Liver (tissue), 9 donors: ENCODE measurements around the gene SWT1. TPM values are rescaled to one million over a fixed set of nuclear protein-coding genes. Genes with fewer than 3 reads are reported as not detected.

Experiments used
- DNase-seq: peaks from one replicate; pipeline ENCODE4 v3.0.0-alpha.2; 2017; ENCODE audit warnings: low spot score
- H3K27ac ChIP-seq, 2 donors: one replicate each; pipeline ENCODE4 v1.7.0; 2013; ENCODE audit warnings: inconsistent platforms in 2 of 2, low read length in 2 of 2, control low read depth in 1 of 2, low read depth in 1 of 2, mild to moderate bottlenecking in 1 of 2
- H3K27me3 ChIP-seq, 4 donors: one replicate each; pipeline versions ENCODE4 v1.6.1 to v1.7.0; 2013; ENCODE audit warnings: low read length in 3 of 4, inconsistent platforms in 1 of 4, mild to moderate bottlenecking in 1 of 4, moderate library complexity in 1 of 4; ENCODE audit not compliant: control insufficient read depth in 4 of 4, insufficient read depth in 4 of 4
- H3K36me3 ChIP-seq, 4 donors: one replicate each; pipeline versions ENCODE4 v1.6.1 to v1.7.0; 2013; ENCODE audit warnings: low read length in 3 of 4, mild to moderate bottlenecking in 3 of 4, low read depth in 1 of 4, moderate library complexity in 1 of 4; ENCODE audit not compliant: control insufficient read depth in 4 of 4, insufficient read depth in 3 of 4
- H3K4me1 ChIP-seq, 4 donors: one replicate each; pipeline versions ENCODE4 v1.6.1 to v1.7.0; 2013; ENCODE audit warnings: low read length in 3 of 4, mild to moderate bottlenecking in 3 of 4, moderate library complexity in 1 of 4; ENCODE audit not compliant: control insufficient read depth in 4 of 4, insufficient read depth in 4 of 4
- H3K4me3 ChIP-seq, 3 donors: one replicate each; pipeline versions ENCODE4 v1.6.1 to v1.7.0; 2013; ENCODE audit warnings: low read length in 3 of 3, control low read depth in 1 of 3, low read depth in 1 of 3, mild to moderate bottlenecking in 1 of 3
- H3K9ac ChIP-seq, 2 donors: one replicate each; pipeline ENCODE4 v1.7.0; 2013; ENCODE audit warnings: low read length in 2 of 2, mild to moderate bottlenecking in 2 of 2, moderate library complexity in 2 of 2, control low read depth in 1 of 2, low read depth in 1 of 2
- H3K9me3 ChIP-seq, 4 donors: one replicate each; pipeline versions ENCODE4 v1.6.1 to v1.7.0; 2013; ENCODE audit warnings: low read length in 3 of 4; ENCODE audit not compliant: control insufficient read depth in 4 of 4
- ATF3 ChIP-seq: IDR thresholded peaks from 2 replicates; pipeline ENCODE4 v1.6.1; 2016; ENCODE audit warnings: antibody characterized with exemption
- CTCF ChIP-seq: fragments of 150-350 bp; IDR thresholded peaks from 2 replicates; pipeline ENCODE4 v1.5.1; 2017; ENCODE audit warnings: improper control_type of control experiment, low read depth, low read length; ENCODE audit not compliant: missing input control
- EGR1 ChIP-seq, 2 donors: IDR thresholded peaks; 2 replicates each; pipeline ENCODE4 v1.6.1; 2016 to 2018; ENCODE audit warnings: antibody characterized with exemption in 2 of 2, low read depth in 2 of 2
- FOXA1 ChIP-seq: IDR thresholded peaks from 2 replicates; pipeline ENCODE4 v1.6.1; 2016; ENCODE audit warnings: antibody characterized with exemption
- FOXA2 ChIP-seq: IDR thresholded peaks from 2 replicates; pipeline ENCODE4 v1.6.1; 2016; ENCODE audit warnings: antibody characterized with exemption
- GABPA ChIP-seq, 2 donors: IDR thresholded peaks in 1 of 2; conservative IDR thresholded peaks in 1 of 2; 2 replicates each; pipeline ENCODE4 v1.6.1; 2016; ENCODE audit warnings: antibody characterized with exemption in 2 of 2, mild to moderate bottlenecking in 1 of 2, moderate library complexity in 1 of 2
- HNF4A ChIP-seq, 2 donors: conservative IDR thresholded peaks; 2 replicates each; pipeline ENCODE4 v1.6.1; 2016; ENCODE audit warnings: antibody characterized with exemption in 2 of 2, mild to moderate bottlenecking in 2 of 2
- HNF4G ChIP-seq: IDR thresholded peaks from 2 replicates; pipeline ENCODE4 v1.6.1; 2016; ENCODE audit warnings: antibody characterized with exemption
- JUND ChIP-seq, 2 donors: IDR thresholded peaks; 2 replicates each; pipeline ENCODE4 v1.6.1; 2016; ENCODE audit warnings: antibody characterized with exemption in 2 of 2
- NR2F2 ChIP-seq: IDR thresholded peaks from 2 replicates; pipeline ENCODE4 v1.6.1; 2016; ENCODE audit warnings: antibody characterized with exemption
- RAD21 ChIP-seq, 2 donors: IDR thresholded peaks; 2 replicates each; pipeline ENCODE4 v1.6.1; 2016; ENCODE audit warnings: antibody characterized with exemption in 2 of 2, mild to moderate bottlenecking in 2 of 2
- REST ChIP-seq: IDR thresholded peaks from 2 replicates; pipeline ENCODE4 v1.6.1; 2016; ENCODE audit warnings: antibody characterized with exemption, mild to moderate bottlenecking
- RXRA ChIP-seq, 2 donors: IDR thresholded peaks; 2 replicates each; pipeline ENCODE4 v1.6.1; 2017 to 2018; ENCODE audit warnings: antibody characterized with exemption in 2 of 2, mild to moderate bottlenecking in 1 of 2
- SP1 ChIP-seq: IDR thresholded peaks from 2 replicates; pipeline ENCODE4 v1.6.1; 2018; ENCODE audit warnings: antibody characterized with exemption, mild to moderate bottlenecking
- TAF1 ChIP-seq: conservative IDR thresholded peaks from 2 replicates; pipeline ENCODE4 v1.6.1; 2016; ENCODE audit warnings: antibody characterized with exemption, mild to moderate bottlenecking
- YY1 ChIP-seq: IDR thresholded peaks from 2 replicates; pipeline ENCODE4 v1.6.1; 2016; ENCODE audit warnings: antibody characterized with exemption, mild to moderate bottlenecking
- ZBTB33 ChIP-seq: IDR thresholded peaks from 2 replicates; pipeline ENCODE4 v1.6.1; 2016; ENCODE audit warnings: antibody characterized with exemption
- WGBS: extraction: QIAGEN DNeasy Blood & Tissue Kit; methylation state at CpG from one replicate; pipeline ENCODE4 v1.1.7; 2013; 5-methylcytosine and 5-hydroxymethylcytosine counted together
- polyA plus RNA-seq, 2 donors: library from polyadenylated mRNA; stranded (reverse) in 1 of 2; unstranded in 1 of 2; fragments of 200-250 nt in 1 of 2; fragments of >200 nt in 1 of 2; fragmentation: Nextera tagmentation in 1 of 2; extraction: Ambion mirVana in 1 of 2; gene quantifications; one replicate each; pipeline versions ENCODE4 v1.2.1 to v1.2.3, GENCODE V29; 2013 to 2015
- total RNA-seq, 2 donors: library from RNA; depleted of rRNA; stranded (reverse); fragments of >200 nt; gene quantifications; one replicate each; pipeline ENCODE4 v1.2.3, GENCODE V29; 2014
- TF ChIP-seq, protein P1 (sequence below): IDR thresholded peaks from 2 replicates; pipeline ENCODE4 v1.6.1; 2016; ENCODE audit warnings: antibody characterized with exemption
- donor health status: healthy.
- donor health status: healthy.
- donor health status: healthy.
- donor health status: healthy.
- donor health status: healthy.

Gene SWT1
- total RNA-seq (1 to 10 TPM; 4.2 to 7.8 TPM), polyA plus RNA-seq (1 to 10 TPM in 1 of 2 donors, under 1 TPM in 1; 0.99 to 1.6 TPM)

DNA sequence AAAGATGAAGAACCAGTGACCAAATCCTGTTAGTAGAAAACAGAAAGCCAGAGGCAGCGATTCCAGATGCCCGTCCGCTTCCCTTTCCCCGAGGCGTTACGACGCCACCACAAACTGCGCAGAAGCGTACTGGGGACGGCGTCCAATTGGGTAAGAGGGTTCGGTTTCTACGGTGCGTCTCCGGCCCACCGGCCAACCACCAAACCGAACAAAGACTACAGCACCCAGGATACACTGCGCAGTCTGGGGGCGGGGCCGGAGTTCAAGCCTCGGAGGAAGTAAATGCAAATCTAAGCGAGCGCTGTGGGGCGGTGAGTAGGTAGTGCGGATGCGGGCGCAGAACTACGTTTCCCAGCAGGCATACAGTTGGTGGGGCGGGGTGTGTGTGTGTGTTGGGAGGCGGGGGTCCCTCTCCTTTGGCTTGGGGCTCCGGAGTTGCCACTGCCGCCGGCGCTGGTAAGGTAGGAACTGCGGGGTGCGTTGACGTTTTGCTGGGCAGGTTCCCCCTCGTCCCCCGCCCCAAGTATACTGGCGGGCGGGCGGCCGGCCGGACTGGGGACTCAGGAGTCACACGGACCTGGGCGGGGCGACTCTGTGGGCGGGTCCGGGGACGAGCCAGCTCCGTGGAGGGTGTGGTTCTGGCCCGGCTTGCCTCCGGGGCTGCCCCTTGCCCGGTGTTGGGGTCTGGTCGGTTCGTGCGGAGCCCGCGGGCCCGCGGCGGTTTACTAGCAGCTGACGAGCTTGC is at the start of gene SWT1, which contains the start of gene TRMT1L:
Gene SWT1 (plus strand): TSS at position 314 of the 745 bp plus-strand sequence. CDS start 3,675 bp downstream, outside the sequence.
Gene TRMT1L (minus strand): TSS at position 100 of the 745 bp plus-strand sequence. CDS start 241 bp downstream, outside the sequence.
- WGBS, result under 1% methylated on average over 63 of the region's 63 CpGs
- H3K36me3 ChIP-seq, result peaks cover 0 to 8% (median 0%) of the 10 kb centered on the region in 4 donors

More for the DNA sequence above, at the start of gene SWT1, which contains the start of gene TRMT1L:
- H3K4me1 ChIP-seq, result peaks cover 0 to 25% (median 20%) of the 10 kb centered on the region in 4 donors
- H3K4me3 ChIP-seq, result peak within 1 kb of the TSS; percentile 79 to 98 (median 96)
- H3K9me3 ChIP-seq, result no peaks in the 10 kb centered on the region
- DNase-seq, result peak; percentile 99
- TF ChIP-seq ZBTB33 (peak; percentile 77), FOXA2 (no peak), HNF4A (conservative IDR thresholded peaks at IDR 0.05) (peak; percentile 34 to 48), JUND (IDR thresholded peaks at IDR 0.05) (peak in 1 of 2 donors; percentile 69), RAD21 (IDR thresholded peaks at IDR 0.05) (no peak), ATF3 (peak; percentile 35), YY1 (peak; percentile 91), EGR1 (IDR thresholded peaks at IDR 0.05; ENCODE audit: low read depth in 2 of 2) (peak in 1 of 2 donors; percentile 19), GABPA (IDR thresholded peaks at IDR 0.05 in 1 of 2, conservative IDR thresholded peaks at IDR 0.05 in 1 of 2) (peak; percentile 43 to 89), REST (peak; percentile 73), SP1 (peak; percentile 91), HNF4G (no peak), RXRA (IDR thresholded peaks at IDR 0.05) (peak; percentile 55 to 61), NR2F2 (peak; percentile 35), FOXA1 (peak; percentile 52), TAF1 (peak; percentile 82), CTCF (no peak)
- TF ChIP-seq, protein P1, sequence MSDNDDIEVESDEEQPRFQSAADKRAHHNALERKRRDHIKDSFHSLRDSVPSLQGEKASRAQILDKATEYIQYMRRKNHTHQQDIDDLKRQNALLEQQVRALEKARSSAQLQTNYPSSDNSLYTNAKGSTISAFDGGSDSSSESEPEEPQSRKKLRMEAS, result peak; percentile 76
- peak within 1 kb of the TSS; percentile 94 to 97 for H3K9ac ChIP-seq
- no peaks in the 10 kb centered on the region for H3K27me3 ChIP-seq
- peak within 1 kb of the TSS; percentile 93 to 99 for H3K27ac ChIP-seq
